Inflammatory macrophage (primary cell): ENCODE measurements around the gene SLC7A8.
A peak's percentile ranks its signal among the peaks of the same experiment; 100 is the strongest.

Source experiments
- DNase-seq, 2 donors: peaks; one replicate each; pipeline ENCODE4 v3.0.0-alpha.2; 2020 to 2022

Gene SLC7A8

DNA sequence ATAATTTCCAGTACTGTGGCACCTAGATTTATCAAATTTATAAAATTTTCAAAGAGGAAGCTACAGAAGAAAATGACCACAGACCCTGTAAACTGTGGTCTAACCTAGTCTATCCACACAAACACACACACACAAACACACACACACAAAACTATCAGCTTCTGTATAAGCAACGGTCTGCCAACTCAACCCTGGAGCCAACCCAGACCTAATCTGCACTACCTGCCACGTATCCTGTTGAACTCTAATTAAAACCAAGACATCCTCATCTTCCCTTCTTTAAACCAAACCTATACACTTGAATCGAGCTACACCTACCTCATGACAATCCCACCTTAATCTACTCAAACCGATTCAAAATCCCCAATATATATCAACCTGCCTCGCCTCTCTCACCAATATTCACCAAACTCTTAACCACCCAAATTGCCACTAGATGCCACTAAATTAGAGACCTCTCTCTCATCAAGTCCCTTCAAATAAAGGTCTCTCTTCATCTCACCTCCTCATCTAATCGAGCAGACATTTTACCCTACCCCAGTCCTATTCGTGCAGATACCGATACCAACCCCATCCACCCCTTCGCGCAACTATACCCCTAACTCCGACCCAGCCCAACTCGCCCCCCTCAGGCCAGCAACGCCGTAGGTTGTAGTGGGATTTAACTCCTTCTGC lies 89.3 kb downstream of the SLC7A8 start:
- no peak for DNase-seq

DNA sequence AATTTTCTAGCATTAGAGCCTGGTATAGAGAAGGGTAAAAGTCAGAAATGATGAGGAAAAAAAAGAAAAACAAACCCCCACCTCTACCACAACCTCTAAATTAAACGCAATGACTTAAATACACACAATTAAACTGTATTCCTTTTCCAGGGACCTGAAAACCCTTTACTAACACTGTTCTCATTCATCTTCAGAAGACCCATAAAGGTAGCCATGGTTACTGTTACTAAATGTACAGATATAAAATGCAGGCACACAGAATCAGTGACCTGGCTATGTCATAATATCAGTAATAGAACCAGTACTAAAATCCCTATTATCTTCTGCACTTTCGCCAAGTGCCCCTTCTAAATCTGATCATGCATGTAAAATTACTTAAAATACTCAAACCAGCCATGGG lies 89.9 kb downstream of the SLC7A8 start:
- DNase-seq = no peak

DNA sequence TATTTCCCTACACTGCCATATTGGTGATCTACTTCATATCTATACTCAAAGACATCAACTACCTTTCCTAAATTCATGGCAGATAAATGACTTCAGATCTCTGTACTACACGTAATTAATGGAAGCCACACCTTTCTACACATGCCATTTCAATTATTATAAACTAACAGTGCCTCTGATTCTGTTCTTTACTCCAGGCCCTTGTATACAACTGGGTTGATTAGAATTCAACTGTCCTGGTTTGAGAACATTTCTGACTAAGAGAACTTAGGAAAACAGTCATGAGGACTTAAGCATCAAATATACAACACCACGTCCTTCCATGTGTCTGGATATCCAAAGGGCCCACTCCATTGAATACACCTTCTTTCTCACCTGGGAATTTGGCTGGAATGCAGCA lies 90.4 kb downstream of the SLC7A8 start:
- DNase-seq = no peak

DNA sequence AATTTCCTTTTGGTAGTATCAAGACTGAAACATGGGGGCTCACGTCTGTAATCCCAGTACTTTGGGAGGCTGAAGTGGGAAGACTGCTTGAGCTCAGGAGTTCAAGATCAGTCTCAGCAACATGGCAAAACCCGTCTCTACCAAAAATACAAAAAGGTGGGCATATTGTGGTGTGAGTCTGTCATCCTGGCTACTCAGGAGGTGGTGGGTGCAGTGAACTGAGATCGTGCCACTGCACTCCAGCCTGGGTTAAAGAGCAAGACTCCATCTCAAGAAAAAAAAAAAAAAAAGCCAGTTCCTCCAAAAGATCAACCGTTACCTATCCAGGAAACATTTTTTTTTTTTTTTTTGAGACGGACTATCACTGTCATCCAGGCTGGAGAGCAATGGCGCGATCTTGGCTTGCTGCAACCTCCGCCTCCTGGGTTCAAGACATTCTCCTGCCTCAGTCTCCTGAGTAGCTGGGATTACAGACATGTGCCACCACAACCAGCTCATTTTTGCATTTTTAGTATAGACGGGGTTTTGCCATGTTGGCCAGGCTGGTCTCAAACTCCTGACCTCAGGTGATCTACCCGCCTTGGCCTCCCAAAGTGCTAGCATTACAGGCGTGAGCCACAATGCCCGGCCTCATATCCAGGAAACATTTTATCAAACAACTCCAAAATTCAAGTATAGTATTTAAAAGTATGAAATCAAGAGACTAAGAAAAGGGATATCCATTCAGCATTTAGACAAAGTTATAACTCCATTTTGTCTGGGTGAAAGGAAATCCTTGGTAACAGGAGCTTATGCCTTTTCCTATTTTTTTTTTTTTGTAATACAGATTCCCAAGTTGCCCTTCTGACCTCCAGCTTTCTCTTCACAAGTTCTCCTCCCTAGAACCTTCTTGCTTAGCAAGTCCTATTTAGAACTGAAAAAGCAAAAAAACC lies 91.9 kb downstream of the SLC7A8 start:
- DNase-seq = no peak

DNA sequence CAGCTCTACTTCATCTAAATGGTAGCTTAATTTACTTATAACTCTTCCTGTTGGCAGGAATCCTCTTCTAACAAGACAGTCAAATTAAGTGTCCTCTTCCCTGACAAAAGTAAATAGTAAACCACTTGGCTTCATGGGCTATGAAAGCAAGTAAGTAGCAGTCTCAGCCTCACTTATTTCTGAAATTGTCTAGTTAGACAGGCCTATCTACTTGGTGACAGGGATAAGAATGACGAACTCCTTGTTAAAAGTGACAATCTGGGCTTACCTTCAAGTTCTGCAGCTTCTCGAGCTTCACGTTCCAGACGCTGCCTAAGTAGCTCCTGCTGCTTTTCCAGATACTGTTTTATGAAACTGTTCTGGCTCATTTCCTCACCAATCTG lies 93.2 kb downstream of the SLC7A8 start:
- no peak for DNase-seq

DNA sequence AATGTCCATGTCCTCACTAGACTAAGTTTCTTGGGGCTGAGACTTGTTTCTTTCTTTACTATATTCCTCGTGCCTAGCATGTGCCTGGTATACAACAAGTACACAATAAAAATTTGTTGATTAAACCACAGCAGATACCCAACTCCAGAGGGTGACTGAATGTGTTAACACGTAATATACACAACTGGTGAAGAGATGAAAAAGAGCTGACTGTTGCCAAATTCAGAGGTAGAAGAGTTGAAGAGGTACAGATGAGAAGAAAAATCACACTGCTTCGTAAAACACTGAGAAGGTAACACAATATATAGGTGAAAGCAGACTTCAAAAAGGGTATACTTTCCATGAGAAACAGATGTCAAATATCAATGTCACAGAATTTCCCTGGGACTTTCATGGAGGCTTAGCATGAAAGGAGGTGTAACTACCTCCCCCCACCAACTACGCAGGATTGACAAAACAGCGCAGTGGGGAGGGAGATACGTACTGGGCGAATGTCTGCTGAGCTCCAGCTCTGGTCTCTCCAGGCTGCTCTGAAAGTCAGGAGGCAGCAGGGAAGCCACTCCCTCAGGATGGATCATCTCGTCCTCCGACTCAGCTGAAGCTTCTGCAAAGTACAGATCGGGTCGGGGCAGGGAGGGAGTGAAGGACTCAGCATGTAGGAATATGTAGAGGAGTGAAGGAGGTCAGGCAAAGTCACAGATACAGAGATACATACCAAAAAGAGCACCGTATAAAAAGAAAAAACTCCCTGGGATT lies 93.8 kb downstream of the SLC7A8 start:
- DNase-seq = no peak

DNA sequence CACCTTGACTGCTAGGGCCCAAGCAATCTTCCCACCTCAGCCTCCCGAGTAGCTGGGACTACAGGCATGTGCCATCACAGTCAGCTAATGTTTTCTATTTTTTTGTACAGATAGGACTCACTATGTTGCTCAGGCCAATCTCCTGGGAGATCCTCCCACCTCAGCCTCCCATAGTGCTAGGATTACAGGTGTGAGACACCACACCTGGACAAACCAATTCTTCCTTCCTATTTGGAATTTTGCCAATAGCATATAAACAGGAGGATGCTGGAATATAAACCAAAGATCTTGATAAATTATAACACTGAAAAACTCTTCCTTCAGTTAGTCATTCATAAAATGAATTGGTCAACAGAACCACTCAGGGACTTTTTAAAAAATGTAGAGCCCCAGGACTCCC lies 96.9 kb downstream of the SLC7A8 start:
- no peak for DNase-seq

DNA sequence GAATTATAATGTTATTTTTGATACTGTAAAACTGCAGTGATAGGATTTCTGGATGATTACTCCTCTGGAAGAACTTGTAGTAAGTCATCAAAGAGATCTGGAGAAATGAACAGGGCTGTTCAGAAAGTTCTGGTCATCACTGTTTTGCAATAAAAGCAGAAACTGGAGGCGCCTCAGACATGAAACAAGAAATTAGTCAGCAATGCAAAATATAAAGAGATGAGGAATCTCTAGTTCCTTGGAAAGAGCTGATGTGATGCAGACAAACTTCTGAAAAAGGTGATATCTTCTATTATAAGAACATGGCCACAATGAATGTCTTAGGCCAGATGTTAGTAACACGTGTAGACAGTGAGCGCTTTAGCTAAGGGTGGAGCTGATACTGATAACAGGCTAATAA lies 98.0 kb downstream of the SLC7A8 start:
- DNase-seq = peak; percentile 74 to 81

DNA sequence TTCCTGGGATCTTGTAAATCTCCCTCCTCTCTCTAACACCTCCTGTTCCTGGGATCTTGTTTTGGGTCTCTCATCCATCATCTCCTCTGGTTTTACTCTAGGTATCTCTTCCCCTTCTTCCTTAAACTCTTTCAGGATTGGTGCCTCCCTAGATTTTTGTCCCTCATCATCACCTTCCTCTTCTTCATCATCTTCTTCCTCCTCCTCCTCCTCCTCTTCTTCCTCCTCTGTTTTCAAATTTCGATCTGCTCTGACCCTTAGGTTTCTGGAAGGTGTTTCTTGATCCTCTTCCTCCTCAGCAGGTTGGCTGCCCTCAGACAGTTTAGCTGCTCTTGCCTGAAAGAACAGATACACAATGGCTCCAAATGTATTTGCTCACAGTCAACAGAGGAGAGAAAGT lies 103.0 kb downstream of the SLC7A8 start:
- no peak for DNase-seq

DNA sequence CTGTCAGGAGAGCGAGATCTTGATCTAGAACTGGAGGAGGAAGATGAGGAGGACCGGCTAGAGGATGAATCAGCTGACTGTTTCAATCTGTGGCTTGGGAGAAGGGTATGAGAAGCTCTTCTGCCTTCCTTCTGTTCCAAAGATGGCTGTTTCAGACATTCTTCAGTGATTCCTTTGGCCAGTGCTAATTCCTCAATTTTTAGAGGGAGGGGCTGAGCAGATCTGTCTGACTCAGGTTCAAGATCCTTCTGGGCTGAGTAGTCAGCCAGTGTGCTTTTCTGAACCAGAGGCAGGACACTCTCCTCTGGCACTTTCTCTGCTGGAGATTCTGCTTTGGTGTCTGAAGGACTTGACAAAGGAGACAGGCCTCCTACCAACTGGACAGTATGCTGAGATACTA lies 103.7 kb downstream of the SLC7A8 start:
- peak in 1 of 2 donors; percentile 24 for DNase-seq

DNA sequence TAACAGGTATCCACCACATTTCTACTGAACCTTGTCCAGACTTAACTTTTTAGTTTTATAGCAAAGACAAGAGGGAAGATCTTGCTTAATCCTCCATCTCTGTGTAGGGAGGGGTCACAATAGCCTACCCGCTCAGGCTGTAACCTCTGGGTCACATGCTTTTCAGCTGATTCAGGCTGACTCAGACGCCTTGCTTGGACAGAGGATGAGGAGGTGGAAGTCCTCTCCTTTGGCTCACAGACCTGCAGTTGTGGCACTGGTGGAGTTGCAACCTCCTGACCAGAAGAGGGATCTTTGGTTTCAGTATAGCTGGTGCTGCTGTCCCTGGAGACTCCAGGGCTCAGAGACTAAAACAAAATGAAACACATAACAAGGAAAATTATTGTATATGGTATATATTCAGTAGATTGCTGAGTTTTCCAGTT lies 104.8 kb downstream of the SLC7A8 start:
- peak; percentile 95 to 98 for DNase-seq

DNA sequence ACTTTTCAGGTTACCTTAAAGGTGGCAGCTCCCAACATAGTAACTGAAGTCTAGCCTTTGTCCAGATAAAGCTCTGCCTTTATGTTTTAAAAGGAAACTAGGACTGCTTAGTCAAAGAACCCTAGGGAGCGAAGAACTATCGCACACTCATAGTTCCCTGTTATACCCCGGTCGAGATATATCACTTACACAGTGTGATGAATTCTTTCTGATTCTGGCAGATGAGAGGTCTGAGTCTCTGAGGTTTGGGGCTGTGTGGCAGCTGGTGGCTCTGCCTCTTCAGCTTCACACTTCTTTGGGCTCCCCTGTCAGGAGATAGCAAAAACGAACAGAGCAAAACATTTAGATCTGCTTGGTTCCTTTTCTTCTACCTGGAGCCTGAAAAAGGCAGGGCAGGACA lies 105.5 kb downstream of the SLC7A8 start:
- no peak for DNase-seq

DNA sequence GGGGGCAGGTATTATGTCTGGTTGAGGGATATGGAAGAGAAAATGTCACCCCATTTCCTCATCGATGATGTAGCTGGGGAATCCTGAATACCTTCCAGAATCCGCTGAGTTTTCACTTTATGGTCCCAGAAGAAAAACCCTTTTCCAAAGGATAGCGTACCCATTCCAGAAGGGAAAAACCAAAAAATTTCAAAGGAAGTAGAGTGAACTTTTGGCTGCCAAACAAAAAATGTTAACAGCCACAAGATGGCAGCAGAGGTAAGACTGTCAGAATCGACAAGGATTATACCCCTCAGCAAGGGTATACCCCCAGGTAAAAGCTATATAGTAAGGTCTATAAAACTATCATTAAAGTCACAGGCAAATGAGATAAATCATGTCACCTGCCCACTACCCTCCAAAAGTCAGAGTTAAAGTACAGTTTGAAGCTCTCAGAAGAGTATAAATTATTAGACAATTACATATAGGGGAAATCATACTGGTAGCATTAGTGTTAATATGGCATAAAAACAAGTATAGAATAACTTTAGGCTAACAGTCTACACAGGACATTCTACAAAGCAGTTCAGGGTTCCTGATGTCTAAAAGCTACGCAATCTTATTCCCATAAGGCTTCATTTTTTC lies 106.6 kb downstream of the SLC7A8 start:
- peak; percentile 41 to 47 for DNase-seq
